Fibroblast of lung (primary cell): Measurements from ENCODE around the gene PTPN14. TPM values are rescaled to one million over a fixed set of nuclear protein-coding genes. Genes with fewer than 3 reads are reported as not detected.

Experiments used
- DNase-seq, 2 donors: peaks; one replicate each; pipeline versions ENCODE4 v3.0.0 to v3.0.0-alpha.2; 2010; ENCODE audit warnings: low read depth in 2 of 2
- H2AFZ ChIP-seq: 2 replicates; pipeline ENCODE4 v1.5.1; 2012; ENCODE audit warnings: low read length, control low read depth, inconsistent platforms
- H3K27ac ChIP-seq: 2 replicates; pipeline ENCODE4 v1.5.1; 2011; ENCODE audit warnings: low read length, control low read depth; ENCODE audit not compliant: insufficient read depth
- H3K27me3 ChIP-seq: 2 replicates; pipeline ENCODE4 v1.5.1; 2011; ENCODE audit warnings: mild to moderate bottlenecking, low read length; ENCODE audit not compliant: control insufficient read depth, insufficient read depth
- H3K36me3 ChIP-seq: 2 replicates; pipeline ENCODE4 v1.5.1; 2011; ENCODE audit warnings: low read length; ENCODE audit not compliant: control insufficient read depth, insufficient read depth
- H3K4me1 ChIP-seq: 2 replicates; pipeline ENCODE4 v1.5.1; 2011; ENCODE audit warnings: low read length; ENCODE audit not compliant: control insufficient read depth, insufficient read depth; ENCODE audit errors: extremely low read depth
- H3K4me2 ChIP-seq: 2 replicates; pipeline ENCODE4 v1.5.1; 2011; ENCODE audit warnings: low read length, control low read depth; ENCODE audit not compliant: insufficient read depth; ENCODE audit errors: extremely low read depth
- H3K4me3 ChIP-seq, 4 experiments: fragments of 200-600 bp in 1 of 4; sonication (generic) in 1 of 4; replicated peaks in 1 of 4; 2 replicates each; pipeline ENCODE4 v1.5.1; 2011 to 2016; ENCODE audit warnings: low read length in 4 of 4, low read depth in 3 of 4, mild to moderate bottlenecking in 3 of 4, control low read depth in 2 of 4, inconsistent platforms in 1 of 4, mixed read lengths in 1 of 4; ENCODE audit not compliant: insufficient read depth in 1 of 4; ENCODE audit errors: control extremely low read depth in 1 of 4
- H3K79me2 ChIP-seq: 2 replicates; pipeline ENCODE4 v1.5.1; 2012; ENCODE audit warnings: mild to moderate bottlenecking, low read length, inconsistent platforms; ENCODE audit not compliant: control insufficient read depth, insufficient read depth
- H3K9ac ChIP-seq: 2 replicates; pipeline ENCODE4 v1.5.1; 2011; ENCODE audit warnings: mild to moderate bottlenecking, low read length, control low read depth; ENCODE audit not compliant: insufficient read depth
- H3K9me3 ChIP-seq: 2 replicates; pipeline ENCODE4 v1.5.1; 2012; ENCODE audit warnings: low read depth, low read length; ENCODE audit not compliant: control insufficient read depth, insufficient read depth
- H4K20me1 ChIP-seq: 2 replicates; pipeline ENCODE4 v1.5.1; 2011; ENCODE audit warnings: low read length; ENCODE audit not compliant: control insufficient read depth, insufficient read depth; ENCODE audit errors: extremely low read depth
- EZH2 ChIP-seq: IDR thresholded peaks from 2 replicates; pipeline ENCODE4 v1.5.1; 2012; ENCODE audit warnings: low read length, control low read depth, mild to moderate bottlenecking; ENCODE audit errors: missing control alignments
- polyA plus RNA-seq, 2 donors: library from polyadenylated mRNA; depleted of rRNA in 1 of 2; stranded (reverse) in 1 of 2; unstranded in 1 of 2; fragments of >200 nt; gene quantifications; 2 replicates each; pipeline ENCODE4 v1.2.1, GENCODE V29; 2011 to 2012; ENCODE audit warnings: missing spikeins in 1 of 2
- total RNA-seq: library from RNA; depleted of rRNA; stranded (reverse); fragments of >200 nt; gene quantifications from 2 replicates; pipeline ENCODE4 v1.2.1, GENCODE V29; 2014
- TF ChIP-seq, protein P1 (sequence below), 2 donors: IDR thresholded peaks in 1 of 2; conservative IDR thresholded peaks in 1 of 2; 1 replicate in 1 of 2; 2 replicates in 1 of 2; pipeline ENCODE4 v1.5.1; 2011 to 2012; ENCODE audit warnings: low read length in 2 of 2, control low read depth in 1 of 2, inconsistent platforms in 1 of 2, low read depth in 1 of 2, mild to moderate bottlenecking in 1 of 2

Gene PTPN14
- total and polyA plus RNA-seq, 2 donors (not counting 1 experiment from before 2014, with no cell fraction given): 38.7 to 56.1 TPM

DNA sequence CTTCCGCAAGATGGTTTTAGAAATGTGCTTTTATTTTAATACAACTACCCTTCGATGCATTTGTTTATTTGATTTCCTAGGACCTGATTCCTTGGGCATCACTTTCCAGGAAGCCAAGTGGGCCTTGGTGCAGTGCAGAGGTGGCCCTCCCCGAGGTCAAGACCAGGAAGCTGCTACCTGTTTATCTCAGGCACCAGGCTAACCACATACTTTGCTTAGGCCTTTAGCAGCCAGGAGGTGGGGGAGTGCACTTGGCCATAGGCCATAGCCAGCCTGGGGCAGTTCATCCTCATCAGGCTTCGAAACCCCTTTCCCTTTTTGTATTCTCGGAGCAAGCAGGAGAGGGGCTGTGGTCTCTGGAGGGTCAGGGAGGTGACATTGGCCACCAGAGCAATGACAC is 225.0 kb downstream of the PTPN14 start:
- TF ChIP-seq, protein P1, sequence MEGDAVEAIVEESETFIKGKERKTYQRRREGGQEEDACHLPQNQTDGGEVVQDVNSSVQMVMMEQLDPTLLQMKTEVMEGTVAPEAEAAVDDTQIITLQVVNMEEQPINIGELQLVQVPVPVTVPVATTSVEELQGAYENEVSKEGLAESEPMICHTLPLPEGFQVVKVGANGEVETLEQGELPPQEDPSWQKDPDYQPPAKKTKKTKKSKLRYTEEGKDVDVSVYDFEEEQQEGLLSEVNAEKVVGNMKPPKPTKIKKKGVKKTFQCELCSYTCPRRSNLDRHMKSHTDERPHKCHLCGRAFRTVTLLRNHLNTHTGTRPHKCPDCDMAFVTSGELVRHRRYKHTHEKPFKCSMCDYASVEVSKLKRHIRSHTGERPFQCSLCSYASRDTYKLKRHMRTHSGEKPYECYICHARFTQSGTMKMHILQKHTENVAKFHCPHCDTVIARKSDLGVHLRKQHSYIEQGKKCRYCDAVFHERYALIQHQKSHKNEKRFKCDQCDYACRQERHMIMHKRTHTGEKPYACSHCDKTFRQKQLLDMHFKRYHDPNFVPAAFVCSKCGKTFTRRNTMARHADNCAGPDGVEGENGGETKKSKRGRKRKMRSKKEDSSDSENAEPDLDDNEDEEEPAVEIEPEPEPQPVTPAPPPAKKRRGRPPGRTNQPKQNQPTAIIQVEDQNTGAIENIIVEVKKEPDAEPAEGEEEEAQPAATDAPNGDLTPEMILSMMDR (conservative IDR thresholded peaks at IDR 0.05 in 1 of 2, IDR thresholded peaks at IDR 0.05 in 1 of 2; ENCODE audit: low read depth in 1 of 2, low read length in 2 of 2): no peak
- TF ChIP-seq EZH2: no peak
- no peak overlapping the region for H2AFZ ChIP-seq
- no peak overlapping the region for H3K9ac ChIP-seq
- H3K4me3 ChIP-seq: no peak overlapping the region
- DNase-seq: no peak
- H3K27ac ChIP-seq: no peak overlapping the region
- H3K4me1 ChIP-seq: no peaks in the 10 kb centered on the region
- H3K4me2 ChIP-seq: no peak overlapping the region
- no peaks in the 10 kb centered on the region for H3K79me2 ChIP-seq
- H4K20me1 ChIP-seq: no peaks in the 10 kb centered on the region
- H3K27me3 ChIP-seq: no peaks in the 10 kb centered on the region
- H3K9me3 ChIP-seq: no peaks in the 10 kb centered on the region
- H3K36me3 ChIP-seq: peaks cover 5% of the 10 kb centered on the region

DNA sequence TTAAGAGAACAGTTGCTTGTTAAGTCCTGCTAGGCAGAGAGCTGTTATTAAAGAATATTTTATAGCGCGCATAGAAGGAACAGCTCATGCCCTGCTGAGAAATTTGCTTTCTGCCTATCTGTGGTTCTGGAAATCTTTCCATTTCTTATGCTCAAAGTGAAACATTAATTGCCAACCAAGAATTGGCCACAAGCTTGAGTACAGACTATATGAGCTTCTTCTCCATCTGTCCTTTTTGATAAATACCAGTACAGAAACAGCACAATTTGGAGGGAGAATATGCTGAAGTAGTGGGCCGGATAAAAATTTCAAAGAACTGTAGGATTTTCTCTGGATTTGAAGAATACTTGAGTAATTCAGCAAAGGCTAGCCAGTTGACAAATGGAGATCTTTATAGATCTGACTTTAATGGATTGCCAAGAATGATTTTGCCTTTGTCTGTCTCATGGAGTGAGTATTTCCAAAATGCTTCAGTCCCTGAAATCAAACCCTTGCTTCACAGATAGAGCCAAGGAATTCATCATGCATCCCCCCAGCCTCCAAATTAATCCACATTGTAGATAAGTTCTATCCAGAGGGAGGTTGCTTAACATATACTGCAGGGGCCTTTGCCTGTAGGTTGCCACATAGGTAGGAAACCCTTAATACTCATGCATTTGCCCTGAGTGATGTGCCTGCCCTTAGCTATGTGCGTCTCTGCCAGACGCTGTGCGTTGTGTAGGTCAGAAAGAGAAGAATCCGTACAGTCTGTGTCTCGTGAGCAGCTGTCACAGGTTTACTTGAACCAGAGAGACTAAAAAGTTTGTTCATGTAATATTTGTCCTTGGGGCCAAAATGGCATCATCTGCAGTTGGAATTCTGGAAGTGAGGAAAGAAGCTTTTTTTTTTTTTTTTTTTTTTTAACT is 226.3 kb downstream of the PTPN14 start:
- TF ChIP-seq, protein P1 (conservative IDR thresholded peaks at IDR 0.05 in 1 of 2, IDR thresholded peaks at IDR 0.05 in 1 of 2; ENCODE audit: low read depth in 1 of 2, low read length in 2 of 2): no peak
- TF ChIP-seq EZH2: no peak
- Histone ChIP-seq H3K4me1 (no peaks in the 10 kb centered on the region), H3K4me3 (no peak overlapping the region), H3K79me2 (no peaks in the 10 kb centered on the region), H3K9me3 (no peaks in the 10 kb centered on the region), H3K27ac (no peak overlapping the region), H2AFZ (no peak overlapping the region), H3K36me3 (peaks cover 5% of the 10 kb centered on the region), H3K4me2 (no peak overlapping the region), H3K9ac (no peak overlapping the region), H3K27me3 (no peaks in the 10 kb centered on the region), H4K20me1 (no peaks in the 10 kb centered on the region)
- no peak for DNase-seq

DNA sequence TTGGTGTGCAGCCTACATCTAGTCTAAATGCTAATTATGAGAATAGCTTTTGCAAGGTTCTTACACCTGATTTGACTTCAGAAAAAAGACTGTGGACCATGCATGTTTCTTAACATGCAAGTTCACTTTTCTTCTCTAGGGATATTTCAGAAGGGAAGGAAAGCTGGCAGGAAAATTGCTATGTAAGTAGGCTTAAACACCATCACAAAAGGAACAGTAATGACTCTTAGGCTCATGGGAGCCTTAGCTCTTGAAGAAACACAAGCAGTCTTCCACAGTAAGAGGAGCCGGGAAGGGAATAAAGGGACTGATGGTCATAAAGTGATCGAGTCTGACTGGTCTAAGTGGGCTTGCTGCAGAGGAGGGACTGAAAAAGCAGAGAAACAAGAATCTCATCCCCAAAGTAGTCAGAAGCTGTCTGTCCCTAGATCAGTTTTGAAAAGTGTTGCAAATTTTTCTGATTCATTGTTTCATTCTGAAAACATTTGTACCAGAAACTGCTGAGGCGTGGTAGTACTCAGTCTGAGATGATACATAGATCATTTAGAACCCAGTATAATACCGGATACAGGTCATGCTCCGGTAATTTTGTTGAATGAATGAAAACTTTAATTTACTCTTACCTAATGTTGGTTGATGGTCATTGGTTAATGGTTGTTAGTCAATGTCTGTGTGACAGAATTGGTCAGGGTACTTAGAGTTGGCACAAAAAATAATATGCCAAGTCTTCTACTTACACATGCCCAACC is 229.5 kb downstream of the PTPN14 start:
- Histone ChIP-seq H3K27ac (no peak overlapping the region), H3K4me2 (no peak overlapping the region), H2AFZ (no peak overlapping the region), H4K20me1 (no peaks in the 10 kb centered on the region), H3K27me3 (no peaks in the 10 kb centered on the region), H3K9me3 (no peaks in the 10 kb centered on the region), H3K36me3 (no peaks in the 10 kb centered on the region), H3K79me2 (no peaks in the 10 kb centered on the region), H3K4me1 (no peaks in the 10 kb centered on the region), H3K4me3 (no peak overlapping the region), H3K9ac (no peak overlapping the region)
- TF ChIP-seq, protein P1 (conservative IDR thresholded peaks at IDR 0.05 in 1 of 2, IDR thresholded peaks at IDR 0.05 in 1 of 2; ENCODE audit: low read depth in 1 of 2, low read length in 2 of 2): no peak
- TF ChIP-seq EZH2: no peak
- no peak for DNase-seq
